Panc1 (cell line): ENCODE results near the gene FAM174B. TPM values are rescaled to one million over a fixed set of nuclear protein-coding genes. Genes with fewer than 3 reads are reported as not detected.

Source experiments
- ATAC-seq: fragments of 200-7000 bp; cut with Tn5 transposase; 2 replicates; pipeline ENCODE4 v1.9.1; 2020; ENCODE audit warnings: mild to moderate bottlenecking, moderate library complexity
- BruUV-seq: library from RNA; stranded (reverse); fragments of 400-500 nt; replicated peaks from 2 replicates; lab custom pipeline; 2021; lab: Mats Ljungman, UMichigan
- CTCF ChIA-PET: fragments of 300-600 bp; sonication (Branson Sonifier 250); formaldehyde crosslinking; loops from one replicate; lab custom pipeline; 2022; ENCODE audit warnings: antibody characterized with exemption; lab: Charles Lee
- POLR2A ChIA-PET: fragments of 300-600 bp; sonication (Branson Sonifier 250); formaldehyde crosslinking; loops from one replicate; lab custom pipeline; 2022; ENCODE audit warnings: antibody characterized with exemption; lab: Charles Lee
- DNase-seq: peaks from one replicate; pipeline ENCODE4 v3.0.0-alpha.2; 2010; ENCODE audit warnings: low read depth, low spot score
- H3K27ac ChIP-seq: 2 replicates; pipeline ENCODE4 v1.5.1; 2011; ENCODE audit warnings: mild to moderate bottlenecking, low read length, inconsistent platforms
- H3K27me3 ChIP-seq: fragments of 200-500 bp; sonication (Bioruptor generic); 2 replicates; pipeline ENCODE4 v1.6.0; 2014; ENCODE audit warnings: low read length, inconsistent platforms; ENCODE audit not compliant: control insufficient read depth, insufficient read depth
- H3K36me3 ChIP-seq: fragments of 200-500 bp; sonication (Bioruptor generic); 2 replicates; pipeline ENCODE4 v1.5.1; 2014; ENCODE audit warnings: inconsistent platforms, mild to moderate bottlenecking, low read length, moderate library complexity; ENCODE audit not compliant: control insufficient read depth, insufficient read depth
- H3K4me1 ChIP-seq: 2 replicates; pipeline ENCODE4 v1.5.1; 2011; ENCODE audit warnings: inconsistent platforms, mild to moderate bottlenecking, low read length, moderate library complexity; ENCODE audit not compliant: control insufficient read depth, insufficient read depth
- H3K4me3 ChIP-seq, 2 experiments: 2 replicates each; pipeline ENCODE4 v1.5.1; 2011 to 2012; ENCODE audit warnings: low read depth in 2 of 2, low read length in 2 of 2, mild to moderate bottlenecking in 2 of 2, inconsistent platforms in 1 of 2, moderate library complexity in 1 of 2
- H3K9me3 ChIP-seq: fragments of 200-500 bp; sonication (Bioruptor generic); 2 replicates; pipeline ENCODE4 v1.5.1; 2014; ENCODE audit warnings: low read depth, mild to moderate bottlenecking, inconsistent platforms, low read length, moderate library complexity; ENCODE audit not compliant: control insufficient read depth, insufficient read depth
- POLR2AphosphoS5 ChIP-seq: IDR thresholded peaks from 2 replicates; pipeline ENCODE4 v1.6.1; 2012; ENCODE audit warnings: mild to moderate bottlenecking, low read depth, low read length, moderate library complexity
- SIN3A ChIP-seq: IDR thresholded peaks from 2 replicates; pipeline ENCODE4 v1.6.1; 2012; ENCODE audit warnings: low read depth, mild to moderate bottlenecking, low read length, moderate library complexity, borderline replicate concordance; ENCODE audit not compliant: insufficient read depth
- TCF7L2 ChIP-seq: IDR thresholded peaks from 2 replicates; pipeline ENCODE4 v1.6.1; 2011; ENCODE audit warnings: mild to moderate bottlenecking, low read depth, low read length, inconsistent platforms
- in situ Hi-C: cut with HindIII; loops from 2 replicates; pipeline ENCODE4 v1.10.0; 2016; ENCODE audit warnings: low sequenced_read_pairs, low pct_unique_long_range_greater_than_20kb
- intact Hi-C: fragments of 100-400 bp; cut with micrococcal nuclease; formaldehyde crosslinking; loops from one replicate; pipeline ENCODE4 v1.10.0; 2022; ENCODE audit not compliant: unreplicated experiment
- total RNA-seq: library from RNA; stranded (reverse); gene quantifications from one replicate; pipeline ENCODE4 v1.2.1, GENCODE V29; 2021; ENCODE audit not compliant: unreplicated experiment
- TF ChIP-seq, protein P1 (sequence below), 2 experiments: IDR thresholded peaks; 2 replicates each; pipeline ENCODE4 v1.6.1; 2011 to 2012; ENCODE audit warnings: low read depth in 2 of 2, control low read depth in 1 of 2, low read length in 1 of 2, mild to moderate bottlenecking in 1 of 2, moderate library complexity in 1 of 2; ENCODE audit not compliant: insufficient read depth in 1 of 2
- TF ChIP-seq, protein P2 (sequence below): fragments of 450-650 bp; IDR thresholded peaks from 2 replicates; pipeline ENCODE4 v1.5.1; 2017; ENCODE audit warnings: mild to moderate bottlenecking

Gene FAM174B
- total RNA-seq, 1 experiment from 2014 or later: 30.7 TPM

- H3K27me3 ChIP-seq: no peaks in the 10 kb centered on the region
- no peak overlapping the region for H3K4me3 ChIP-seq
Measured at GRCh38 chr15:92613841-92614240, 41.7 kb downstream of the FAM174B start.

GRCh38 chr15:92612891-92613290 lies 42.7 kb downstream of the FAM174B start:
- ChIA-PET POLR2A (no interaction called here), CTCF (interaction anchor here (0.5 to 1.7 kb wide), 2 partner anchors 103 to 1358 kb away, joined by 3 to 5 read pairs; no protein-coding TSS in a partner anchor)
- H3K27me3 ChIP-seq: no peaks in the 10 kb centered on the region
- no peak overlapping the region for H3K4me3 ChIP-seq
- H3K4me1 ChIP-seq: peaks cover 15% of the 10 kb centered on the region
- ATAC-seq (no peak), DNase-seq (no peak)
- TF ChIP-seq POLR2AphosphoS5 (no peak), SIN3A (no peak), TCF7L2 (no peak)
- TF ChIP-seq, protein P1, sequence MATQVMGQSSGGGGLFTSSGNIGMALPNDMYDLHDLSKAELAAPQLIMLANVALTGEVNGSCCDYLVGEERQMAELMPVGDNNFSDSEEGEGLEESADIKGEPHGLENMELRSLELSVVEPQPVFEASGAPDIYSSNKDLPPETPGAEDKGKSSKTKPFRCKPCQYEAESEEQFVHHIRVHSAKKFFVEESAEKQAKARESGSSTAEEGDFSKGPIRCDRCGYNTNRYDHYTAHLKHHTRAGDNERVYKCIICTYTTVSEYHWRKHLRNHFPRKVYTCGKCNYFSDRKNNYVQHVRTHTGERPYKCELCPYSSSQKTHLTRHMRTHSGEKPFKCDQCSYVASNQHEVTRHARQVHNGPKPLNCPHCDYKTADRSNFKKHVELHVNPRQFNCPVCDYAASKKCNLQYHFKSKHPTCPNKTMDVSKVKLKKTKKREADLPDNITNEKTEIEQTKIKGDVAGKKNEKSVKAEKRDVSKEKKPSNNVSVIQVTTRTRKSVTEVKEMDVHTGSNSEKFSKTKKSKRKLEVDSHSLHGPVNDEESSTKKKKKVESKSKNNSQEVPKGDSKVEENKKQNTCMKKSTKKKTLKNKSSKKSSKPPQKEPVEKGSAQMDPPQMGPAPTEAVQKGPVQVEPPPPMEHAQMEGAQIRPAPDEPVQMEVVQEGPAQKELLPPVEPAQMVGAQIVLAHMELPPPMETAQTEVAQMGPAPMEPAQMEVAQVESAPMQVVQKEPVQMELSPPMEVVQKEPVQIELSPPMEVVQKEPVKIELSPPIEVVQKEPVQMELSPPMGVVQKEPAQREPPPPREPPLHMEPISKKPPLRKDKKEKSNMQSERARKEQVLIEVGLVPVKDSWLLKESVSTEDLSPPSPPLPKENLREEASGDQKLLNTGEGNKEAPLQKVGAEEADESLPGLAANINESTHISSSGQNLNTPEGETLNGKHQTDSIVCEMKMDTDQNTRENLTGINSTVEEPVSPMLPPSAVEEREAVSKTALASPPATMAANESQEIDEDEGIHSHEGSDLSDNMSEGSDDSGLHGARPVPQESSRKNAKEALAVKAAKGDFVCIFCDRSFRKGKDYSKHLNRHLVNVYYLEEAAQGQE (IDR thresholded peaks at IDR 0.05; ENCODE audit: insufficient read depth in 1 of 2, low read depth in 2 of 2, low read length in 1 of 2): no peak
- TF ChIP-seq, protein P2, sequence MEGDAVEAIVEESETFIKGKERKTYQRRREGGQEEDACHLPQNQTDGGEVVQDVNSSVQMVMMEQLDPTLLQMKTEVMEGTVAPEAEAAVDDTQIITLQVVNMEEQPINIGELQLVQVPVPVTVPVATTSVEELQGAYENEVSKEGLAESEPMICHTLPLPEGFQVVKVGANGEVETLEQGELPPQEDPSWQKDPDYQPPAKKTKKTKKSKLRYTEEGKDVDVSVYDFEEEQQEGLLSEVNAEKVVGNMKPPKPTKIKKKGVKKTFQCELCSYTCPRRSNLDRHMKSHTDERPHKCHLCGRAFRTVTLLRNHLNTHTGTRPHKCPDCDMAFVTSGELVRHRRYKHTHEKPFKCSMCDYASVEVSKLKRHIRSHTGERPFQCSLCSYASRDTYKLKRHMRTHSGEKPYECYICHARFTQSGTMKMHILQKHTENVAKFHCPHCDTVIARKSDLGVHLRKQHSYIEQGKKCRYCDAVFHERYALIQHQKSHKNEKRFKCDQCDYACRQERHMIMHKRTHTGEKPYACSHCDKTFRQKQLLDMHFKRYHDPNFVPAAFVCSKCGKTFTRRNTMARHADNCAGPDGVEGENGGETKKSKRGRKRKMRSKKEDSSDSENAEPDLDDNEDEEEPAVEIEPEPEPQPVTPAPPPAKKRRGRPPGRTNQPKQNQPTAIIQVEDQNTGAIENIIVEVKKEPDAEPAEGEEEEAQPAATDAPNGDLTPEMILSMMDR: no peak
- no peaks in the 10 kb centered on the region for H3K36me3 ChIP-seq
- no peaks in the 10 kb centered on the region for H3K9me3 ChIP-seq
- intact Hi-C loops (loop anchor here (10.0 kb wide), 1 partner anchor 102 kb away; no protein-coding TSS in a partner anchor), in situ Hi-C loops (no loop called here)
- H3K27ac ChIP-seq: no peak overlapping the region; the same call in 1 of the 2 replicates
- no TSS peak for BruUV-seq

More at GRCh38 chr15:92613841-92614240, 41.7 kb downstream of the FAM174B start:
- no peak overlapping the region for H3K27ac ChIP-seq
- no peaks in the 10 kb centered on the region for H3K9me3 ChIP-seq
- no peak for TF ChIP-seq POLR2AphosphoS5
- TF ChIP-seq, protein P1 (IDR thresholded peaks at IDR 0.05; ENCODE audit: insufficient read depth in 1 of 2, low read depth in 2 of 2, low read length in 1 of 2): no peak
- TF ChIP-seq, protein P2: no peak
- no peak for TF ChIP-seq TCF7L2
- no peak for TF ChIP-seq SIN3A
- in situ Hi-C loops (no loop called here), intact Hi-C loops (loop anchor here (10.0 kb wide), 1 partner anchor 101 kb away; no protein-coding TSS in a partner anchor)
- ATAC-seq: no peak
- BruUV-seq: no TSS peak
- H3K36me3 ChIP-seq: no peaks in the 10 kb centered on the region
- CTCF ChIA-PET: no interaction called here
- no peak for DNase-seq
- POLR2A ChIA-PET: no interaction called here
- peaks cover 21% of the 10 kb centered on the region for H3K4me1 ChIP-seq
